Activated naive CD4-positive, alpha-beta T cell treated with anti-CD3 and anti-CD28 coated beads, Interleukin-2, amount 50 U/mL, for 72 hours (primary cell): ENCODE data around the gene ANKRD16. TPM values are rescaled to one million over a fixed set of nuclear protein-coding genes. Genes with fewer than 3 reads are reported as not detected.
"Not testable (repeated sequence)": the region's sequence is repeated elsewhere in the genome, so short reads cannot be mapped to it uniquely, and the experiment has no call there.

Experiments used
- ATAC-seq, 2 donors: fragments of 150-1000 bp; cut with Tn5 transposase; 2 replicates each; pipeline ENCODE4 v1.10.0; 2021; ENCODE audit warnings: mild to moderate bottlenecking in 2 of 2, moderate library complexity in 2 of 2
- DNase-seq, 2 donors: peaks; one replicate each; pipeline ENCODE4 v3.0.0; 2021 to 2022; ENCODE audit warnings: low spot score in 2 of 2
- H3K27ac Mint-ChIP-seq, 2 donors: one replicate each; pipeline ENCODE4 v1.8.0; 2022; ENCODE audit warnings: mild to moderate bottlenecking in 2 of 2, mixed read lengths in 2 of 2
- H3K36me3 Mint-ChIP-seq, 2 donors: one replicate each; pipeline ENCODE4 v1.8.0; 2022; ENCODE audit warnings: mixed read lengths in 2 of 2
- H3K9me3 Mint-ChIP-seq, 2 donors: one replicate each; pipeline ENCODE4 v1.8.0; 2022; ENCODE audit warnings: mixed read lengths in 2 of 2
- total RNA-seq, 2 donors: library from RNA; stranded (reverse); gene quantifications; one replicate each; pipeline ENCODE4 v1.2.3, GENCODE V29; 2022

ANKRD16 gene
- total RNA-seq, 2 donors from 2014 or later: 3.3 to 6.8 TPM

- ATAC-seq, DNase-seq: not testable (repeated sequence)
- peaks cover 17 to 21% of the 10 kb centered on the region in 2 donors for H3K36me3 Mint-ChIP-seq
- H3K9me3 Mint-ChIP-seq: peaks cover 0 to 15% of the 10 kb centered on the region in 2 donors
- H3K27ac Mint-ChIP-seq: peak overlapping the region; percentile 13 to 40
Measured at GRCh38 chr10:5866451-5867081, 23.1 kb downstream of the ANKRD16 start.

DNA sequence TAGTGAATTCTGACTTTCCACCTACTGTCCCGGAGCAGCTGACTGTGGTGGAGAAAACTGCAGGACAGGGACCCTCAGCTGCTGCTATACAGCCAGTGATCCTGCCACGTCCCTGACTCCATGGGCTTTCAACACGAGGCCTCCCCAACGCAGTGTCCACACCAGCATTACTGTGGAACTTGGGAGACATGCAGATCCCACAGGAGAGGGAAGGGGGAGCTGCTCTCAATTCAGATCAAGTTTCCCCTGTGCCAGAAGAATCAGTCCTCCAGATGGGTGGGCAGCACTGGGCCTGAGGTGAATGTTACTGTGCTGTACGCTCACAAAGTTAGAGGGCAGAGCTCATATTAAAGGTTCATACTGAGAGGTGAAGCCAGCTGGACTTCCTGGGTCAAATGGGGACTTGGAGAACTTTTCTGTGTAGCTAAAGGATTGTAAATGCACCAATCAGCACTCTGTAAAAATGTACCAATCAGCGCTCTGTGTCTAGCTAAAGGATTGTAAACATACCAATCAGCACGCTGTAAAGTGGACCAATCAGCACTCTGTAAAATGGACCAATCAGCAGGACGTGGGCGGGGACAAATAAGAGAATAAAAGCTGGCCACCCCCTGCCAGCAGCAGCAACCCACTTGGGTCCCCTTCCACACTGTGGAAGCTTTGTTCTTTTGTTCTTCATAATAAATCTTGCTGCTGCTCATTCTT is 26.6 kb downstream of the ANKRD16 start:
- peaks cover 6 to 11% of the 10 kb centered on the region in 2 donors for H3K36me3 Mint-ChIP-seq
- DNase-seq, H3K9me3 Mint-ChIP-seq, H3K27ac Mint-ChIP-seq, ATAC-seq: not testable (repeated sequence)

DNA sequence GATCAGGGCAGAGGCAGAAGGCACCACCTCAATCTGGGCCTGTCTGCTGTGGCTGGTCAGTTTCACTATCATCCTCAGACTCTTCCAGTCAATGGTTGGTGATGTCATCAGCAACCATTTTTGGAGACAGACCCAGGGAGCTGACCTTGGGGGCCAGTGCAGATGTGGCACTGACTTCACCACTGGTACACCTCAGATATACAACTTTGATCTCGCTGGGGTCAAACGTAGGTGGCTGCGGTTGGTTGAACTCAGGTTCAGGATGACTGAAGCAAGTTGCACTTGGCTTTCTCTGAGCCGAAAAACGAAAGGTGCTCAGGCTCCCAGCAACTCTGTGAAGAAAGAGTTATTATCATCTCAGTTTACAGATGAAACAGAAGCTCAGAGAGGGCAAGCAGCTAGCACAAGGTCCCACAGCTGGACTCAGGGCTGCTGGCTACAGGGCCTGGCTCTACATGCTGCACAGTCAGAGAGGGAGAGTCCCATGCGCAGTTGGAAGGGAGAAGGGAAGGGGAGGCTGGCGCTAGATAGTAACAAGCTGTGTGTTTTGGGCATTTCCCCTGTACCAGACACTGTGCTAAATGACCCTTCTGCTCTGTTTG is 27.2 kb downstream of the ANKRD16 start:
- Mint-ChIP-seq H3K36me3 (peaks cover 5 to 7% of the 10 kb centered on the region in 2 donors), H3K9me3 (peaks cover 0 to 6% of the 10 kb centered on the region in 2 donors)
- no peak for DNase-seq

GRCh38 chr10:5860066-5860465 is 29.6 kb downstream of the ANKRD16 start:
- Mint-ChIP-seq H3K27ac (no peak overlapping the region), H3K36me3 (peaks cover 5 to 7% of the 10 kb centered on the region in 2 donors), H3K9me3 (peaks cover 0 to 6% of the 10 kb centered on the region in 2 donors)
- no peak for ATAC-seq
- DNase-seq: no peak

More for the DNA sequence above, 27.2 kb downstream of the ANKRD16 start:
- ATAC-seq: peak in 1 of 2 donors; percentile 33
- peak overlapping the region in 1 of 2 donors; percentile 74 for H3K27ac Mint-ChIP-seq

DNA sequence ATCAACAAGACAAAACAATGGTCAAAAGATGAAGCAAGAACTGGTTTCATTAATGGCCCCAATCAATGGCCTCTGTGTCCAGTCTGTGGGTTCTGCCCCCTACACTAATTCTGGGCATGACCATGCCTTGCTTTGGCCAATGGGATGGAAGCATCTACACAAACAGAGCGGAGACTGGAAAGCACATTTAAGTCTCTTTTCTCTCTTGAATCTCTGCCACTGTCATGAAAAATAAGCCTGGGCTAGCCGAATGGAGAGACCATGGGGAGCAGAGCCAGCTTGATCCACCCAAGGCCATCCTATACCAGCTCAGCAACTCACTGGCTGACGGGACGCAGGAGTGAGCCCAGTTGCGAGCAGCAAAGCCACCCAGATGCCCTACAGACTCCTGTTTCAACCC is 30.9 kb downstream of the ANKRD16 start:
- Mint-ChIP-seq H3K27ac (no peak overlapping the region), H3K36me3 (peaks cover 5 to 7% of the 10 kb centered on the region in 2 donors), H3K9me3 (peaks cover 0 to 6% of the 10 kb centered on the region in 2 donors)
- DNase-seq (no peak), ATAC-seq (no peak)

DNA sequence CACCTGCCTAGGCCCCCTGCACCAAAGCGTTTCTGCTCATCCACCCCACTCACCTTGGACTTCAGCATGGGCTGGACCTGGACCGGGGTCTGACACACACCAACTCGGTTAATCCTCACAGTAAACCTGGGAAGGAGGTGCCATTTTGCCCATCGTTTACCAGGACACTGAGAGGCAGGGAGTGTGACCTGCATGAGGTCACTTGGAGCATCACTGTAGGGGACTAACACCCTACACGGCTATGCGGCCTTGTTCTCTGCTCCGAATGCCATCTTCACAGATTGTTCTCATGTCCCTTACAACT is 33.0 kb downstream of the ANKRD16 start:
- Mint-ChIP-seq H3K36me3 (no peaks in the 10 kb centered on the region), H3K27ac (no peak overlapping the region), H3K9me3 (no peaks in the 10 kb centered on the region)

GRCh38 chr10:5855979-5856700 is 33.6 kb downstream of the ANKRD16 start:
- no peaks in the 10 kb centered on the region for H3K9me3 Mint-ChIP-seq
- H3K36me3 Mint-ChIP-seq: no peaks in the 10 kb centered on the region
- ATAC-seq: no peak

More for the DNA sequence above, 33.0 kb downstream of the ANKRD16 start:
- no peak for ATAC-seq
- DNase-seq: no peak

GRCh38 chr10:5854131-5854475 is 35.6 kb downstream of the ANKRD16 start:
- DNase-seq (no peak), ATAC-seq (no peak)
- Mint-ChIP-seq H3K27ac (no peak overlapping the region), H3K9me3 (no peaks in the 10 kb centered on the region), H3K36me3 (no peaks in the 10 kb centered on the region)

More at GRCh38 chr10:5855979-5856700, 33.6 kb downstream of the ANKRD16 start:
- no peak overlapping the region for H3K27ac Mint-ChIP-seq
- DNase-seq: no peak

GRCh38 chr10:5846667-5847066 is 43.0 kb downstream of the ANKRD16 start:
- peak overlapping the region; percentile 84 to 90 for H3K27ac Mint-ChIP-seq
- DNase-seq, H3K9me3 Mint-ChIP-seq, H3K36me3 Mint-ChIP-seq: not testable (repeated sequence)
- ATAC-seq: peak in 1 of 2 donors; percentile 8

- Mint-ChIP-seq H3K36me3 (no peaks in the 10 kb centered on the region), H3K9me3 (peaks cover 0 to 3% of the 10 kb centered on the region in 2 donors), H3K27ac (peak overlapping the region; percentile 6 to 76)
- no peak for ATAC-seq
- no peak for DNase-seq
Measured at GRCh38 chr10:5844345-5845055, 45.2 kb downstream of the ANKRD16 start.

DNA sequence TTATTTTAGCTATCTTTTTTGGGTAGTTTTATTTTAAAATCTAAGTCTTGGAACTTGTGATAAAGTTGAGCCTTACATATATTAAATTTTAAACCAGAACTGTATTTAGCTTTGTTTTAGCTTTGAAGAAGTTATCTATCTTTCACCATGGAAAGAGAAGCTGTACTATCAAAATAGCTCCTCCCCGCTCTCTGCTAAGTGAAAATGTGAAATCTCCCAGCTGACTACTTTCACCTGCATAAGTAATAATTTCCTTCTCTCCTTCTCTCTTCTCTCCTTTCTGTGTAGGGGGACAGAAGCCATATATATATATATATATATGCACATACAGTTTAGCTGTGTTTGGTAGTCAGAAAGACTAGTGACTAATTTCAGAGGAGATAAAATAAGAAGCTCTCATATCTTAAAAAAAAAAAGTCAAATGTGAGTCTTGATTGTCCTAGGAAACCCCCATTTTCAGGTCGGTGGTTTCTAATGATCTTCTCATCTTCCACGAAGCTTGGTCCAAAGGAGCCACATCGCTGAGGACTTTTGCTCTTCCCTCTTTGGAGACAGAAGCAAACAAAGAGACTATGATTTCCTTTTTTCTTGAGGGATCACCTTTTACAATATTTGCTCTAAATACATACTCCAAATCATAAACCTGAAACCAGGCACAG is 45.9 kb downstream of the ANKRD16 start:
- peak overlapping the region; percentile 6 to 76 for H3K27ac Mint-ChIP-seq
- no peaks in the 10 kb centered on the region for H3K36me3 Mint-ChIP-seq
- no peak for DNase-seq
- peaks cover 0 to 3% of the 10 kb centered on the region in 2 donors for H3K9me3 Mint-ChIP-seq
- ATAC-seq: peak; percentile 71 to 77

DNA sequence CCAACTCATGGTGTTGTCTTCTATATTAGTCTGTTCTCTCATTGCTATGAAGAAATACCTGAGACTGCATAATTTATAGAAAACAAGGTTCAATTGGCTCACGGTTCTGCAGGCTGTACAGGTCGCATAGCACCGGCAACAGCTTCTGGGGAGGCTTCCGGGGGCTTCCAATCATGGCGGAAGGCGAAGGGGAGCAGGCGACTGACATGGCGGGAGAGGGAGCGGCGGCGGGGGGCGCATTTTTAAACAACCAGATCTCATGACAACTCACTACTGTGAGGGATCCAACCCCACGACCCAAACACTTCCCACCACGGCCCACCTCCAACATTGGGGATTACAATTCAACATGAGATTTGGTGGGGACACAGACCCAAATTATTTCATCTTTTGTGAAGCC is 47.7 kb downstream of the ANKRD16 start:
- H3K27ac Mint-ChIP-seq: no peak overlapping the region
- no peaks in the 10 kb centered on the region for H3K36me3 Mint-ChIP-seq
- no peak for ATAC-seq
- H3K9me3 Mint-ChIP-seq: peaks cover 0 to 3% of the 10 kb centered on the region in 2 donors
- DNase-seq: no peak

GRCh38 chr10:5840314-5841307 is 49.1 kb downstream of the ANKRD16 start:
- DNase-seq: no peak
- Mint-ChIP-seq H3K27ac (no peak overlapping the region), H3K9me3 (peaks cover 0 to 3% of the 10 kb centered on the region in 2 donors), H3K36me3 (no peaks in the 10 kb centered on the region)
- no peak for ATAC-seq

GRCh38 chr10:5836181-5836580 is 53.5 kb downstream of the ANKRD16 start:
- H3K36me3 Mint-ChIP-seq, DNase-seq, ATAC-seq, H3K9me3 Mint-ChIP-seq, H3K27ac Mint-ChIP-seq: not testable (repeated sequence)
